EH (cell line): ENCODE data around the gene EPB41L4B.

ENCODE experiments used
- DNase-seq: peaks from one replicate; pipeline ENCODE4 v3.0.0-alpha.2; 2015; ENCODE audit warnings: low read depth

EPB41L4B gene

DNA sequence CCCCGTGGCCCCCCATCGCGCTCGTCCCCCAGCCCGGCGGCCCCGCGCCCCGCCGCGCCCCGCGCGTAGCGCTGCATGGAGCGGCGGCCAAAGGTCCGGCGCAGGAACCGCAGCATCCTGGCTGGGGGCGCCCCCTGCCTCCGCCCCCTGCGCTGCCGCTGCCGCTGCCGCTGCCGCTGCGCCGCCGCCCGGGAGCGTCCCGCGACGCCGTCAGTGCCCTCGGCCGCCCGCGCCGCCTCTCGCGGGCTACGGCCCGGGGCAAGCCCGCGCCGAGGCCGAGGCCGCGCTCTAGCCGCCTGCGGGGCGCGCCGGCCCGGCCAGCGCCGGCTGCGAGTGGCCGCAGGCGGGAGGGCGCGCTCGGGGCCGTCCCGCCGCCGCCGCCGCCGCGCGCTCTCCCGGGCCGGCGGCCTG is 523 bp downstream of the EPB41L4B start:
- DNase-seq = peak; percentile 30

DNA sequence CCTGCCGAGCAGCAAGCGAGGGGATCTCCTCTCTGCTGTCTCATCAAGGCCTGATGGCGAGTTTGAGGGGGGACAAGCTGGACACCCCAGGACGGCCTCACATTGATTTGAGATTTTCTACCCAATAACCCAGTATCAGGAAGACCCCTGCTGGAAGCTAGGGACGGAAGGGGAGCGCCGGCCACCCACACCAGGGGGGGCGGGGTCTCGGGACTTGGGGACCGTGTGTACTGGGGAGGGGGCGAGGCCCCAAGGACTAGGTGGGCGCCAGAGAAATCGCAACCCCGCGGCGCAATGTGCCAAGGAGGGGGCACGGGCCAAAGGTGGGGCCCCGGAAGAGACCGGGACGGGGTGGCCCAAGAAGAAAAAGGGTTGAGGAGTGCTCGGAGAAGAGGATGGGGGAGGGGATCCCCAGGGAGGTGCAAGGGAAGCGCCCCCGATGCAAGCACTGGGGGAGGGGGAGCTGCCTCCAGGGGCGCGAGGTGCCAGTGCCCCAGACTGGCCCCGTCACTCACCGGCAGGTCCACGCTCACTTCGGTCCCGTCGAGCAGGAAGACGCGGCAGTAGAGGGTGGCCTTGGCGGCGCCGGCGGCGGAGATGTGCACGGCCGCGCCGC is 1.1 kb downstream of the EPB41L4B start:
- no peak for DNase-seq

DNA sequence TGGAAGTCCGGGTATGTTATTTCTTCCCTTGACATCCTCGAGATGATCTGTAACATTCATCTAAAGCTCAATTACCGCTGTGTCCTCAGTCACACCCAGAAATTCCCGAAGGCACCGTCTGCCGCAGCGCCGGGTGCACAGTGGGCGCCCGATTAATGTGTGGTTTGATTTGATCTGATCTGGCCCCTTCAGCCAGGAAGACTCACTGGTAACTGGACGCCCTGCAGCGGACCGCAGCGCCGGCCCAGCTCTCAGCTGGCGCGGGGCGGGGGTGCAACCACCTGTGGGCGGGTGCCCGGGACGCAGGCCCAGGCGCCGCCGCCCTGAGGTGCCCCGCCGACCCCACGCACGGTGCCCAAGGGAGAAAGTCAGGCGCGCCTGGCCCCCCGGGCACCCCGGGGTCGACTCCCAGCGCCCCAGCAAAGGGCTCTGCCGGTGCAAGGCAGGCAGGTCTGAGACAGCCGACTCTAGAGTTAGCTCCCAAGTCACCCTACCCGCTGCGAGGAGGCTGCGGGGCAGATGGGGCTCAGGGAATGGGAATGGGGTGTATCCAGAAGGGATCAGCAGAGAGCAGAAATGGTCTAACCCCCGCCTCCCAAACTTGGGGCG is 1.7 kb downstream of the EPB41L4B start:
- no peak for DNase-seq

DNA sequence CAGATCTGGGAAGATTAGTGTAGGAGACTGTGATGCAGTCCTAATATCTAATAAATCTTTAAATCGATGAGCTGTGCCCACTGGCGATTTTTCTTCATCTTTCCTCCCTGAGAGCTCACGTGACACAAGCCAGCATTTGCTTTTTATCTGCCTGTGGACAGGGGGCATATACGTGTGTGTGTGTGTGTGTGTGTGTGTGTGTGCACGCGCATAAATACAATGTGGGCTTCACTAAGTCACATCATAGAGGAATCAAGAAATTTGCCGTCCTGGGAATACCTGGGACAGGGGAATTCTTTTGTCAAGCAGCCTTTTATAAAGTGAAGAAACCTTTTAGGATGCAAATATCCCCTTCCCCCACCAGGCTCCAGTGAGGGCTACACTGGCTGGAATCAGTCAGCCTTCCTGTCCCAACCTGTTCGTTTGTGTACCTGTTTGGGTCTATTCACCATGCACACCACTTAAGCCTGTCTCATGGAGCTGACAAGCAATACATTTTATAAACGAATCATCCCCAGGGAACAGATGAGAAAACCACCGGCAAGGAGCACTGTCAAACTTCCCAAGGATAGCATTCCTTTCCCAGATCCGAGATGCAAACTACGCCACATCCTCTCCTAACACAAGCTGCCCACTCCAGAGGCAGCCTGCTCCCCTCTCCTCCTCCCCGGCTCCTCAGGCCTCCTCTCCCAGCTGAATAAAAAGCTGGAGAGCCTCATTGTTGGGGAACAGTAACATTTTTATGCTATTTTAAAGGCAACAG is 2.7 kb downstream of the EPB41L4B start:
- no peak for DNase-seq

DNA sequence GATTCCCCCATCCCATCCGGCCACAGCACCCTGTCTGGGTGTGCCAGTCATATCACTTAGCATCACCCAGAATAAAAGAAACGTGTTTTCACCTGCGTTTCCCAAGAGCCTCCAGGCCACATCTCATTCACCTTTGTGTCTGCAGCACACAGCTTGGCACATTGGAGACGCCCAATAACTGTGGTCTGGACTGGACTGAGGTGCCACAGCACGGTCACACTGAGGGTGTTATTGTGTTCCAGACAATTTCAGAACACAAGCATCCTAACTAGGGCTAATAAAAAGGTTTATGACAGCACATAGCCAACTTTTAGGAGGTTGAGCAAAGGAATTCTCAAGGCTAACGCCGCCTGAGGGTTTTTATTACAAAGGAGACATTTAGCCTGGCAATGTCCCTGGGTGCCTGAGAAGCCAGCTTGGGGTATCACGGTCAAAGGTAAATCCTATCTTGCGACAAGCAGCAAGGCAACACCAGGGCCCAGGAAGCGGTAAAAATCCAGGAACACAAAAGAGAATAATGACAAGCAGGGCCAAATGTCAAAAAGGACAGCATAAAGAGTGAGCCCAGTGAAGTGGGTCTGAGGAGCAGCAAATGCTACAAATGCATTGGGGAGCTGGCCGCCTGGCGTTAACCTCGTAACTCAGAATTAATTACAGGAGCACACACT is 3.4 kb downstream of the EPB41L4B start:
- no peak for DNase-seq

DNA sequence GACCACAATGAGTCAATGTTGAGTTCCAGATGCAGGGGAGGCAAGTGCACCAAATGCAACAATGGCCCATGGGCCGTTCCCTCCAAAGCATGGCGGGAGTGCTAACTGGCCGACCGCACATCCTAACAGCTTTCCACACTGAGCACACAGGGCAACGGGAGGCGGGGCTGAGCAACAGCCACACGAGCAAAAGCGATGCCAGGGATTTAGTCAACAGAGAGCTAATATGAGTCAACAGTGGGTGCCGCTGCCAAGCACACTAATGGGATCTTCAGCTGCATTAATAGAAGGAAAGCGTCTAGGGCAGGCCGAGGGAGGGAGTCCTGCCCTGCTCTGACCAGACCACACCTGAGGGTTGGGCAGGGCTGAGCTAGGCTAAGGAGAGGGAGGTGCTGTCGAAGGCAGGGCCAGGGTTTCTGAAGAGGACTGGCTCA is 4.6 kb downstream of the EPB41L4B start:
- no peak for DNase-seq

DNA sequence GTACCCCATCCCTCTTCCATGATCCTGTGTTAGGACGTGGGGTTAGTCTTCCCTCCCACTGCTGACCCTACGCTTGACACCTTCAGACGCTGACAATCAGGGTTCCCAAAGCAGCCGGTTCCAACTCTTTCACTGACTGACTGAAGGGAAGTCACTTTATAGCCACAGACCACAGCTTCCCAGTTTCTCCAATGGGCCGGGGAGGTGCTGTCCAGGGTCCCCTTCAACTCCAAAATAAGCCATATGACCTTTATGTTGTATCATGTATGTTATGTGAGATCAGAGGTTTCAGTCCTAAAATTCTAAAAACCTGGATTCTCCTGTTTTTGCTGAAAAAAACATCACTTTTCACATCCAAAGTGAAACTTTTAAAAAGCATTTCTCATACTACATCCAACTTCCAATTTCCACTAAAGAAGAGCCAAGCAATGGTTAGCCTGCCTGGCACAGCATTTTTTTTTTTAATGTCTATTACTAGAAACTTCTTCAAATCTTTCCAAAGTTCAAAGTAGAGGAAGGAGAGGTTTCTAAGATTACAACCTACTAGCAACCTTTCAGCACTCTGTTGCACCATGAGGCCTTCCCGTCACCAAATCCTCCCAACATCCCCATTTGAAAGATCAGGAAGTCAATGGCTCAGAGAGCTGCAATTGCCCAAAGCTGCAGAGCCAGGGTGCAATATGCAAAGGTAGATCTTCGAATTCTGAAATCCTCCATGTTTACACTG is 5.2 kb downstream of the EPB41L4B start:
- DNase-seq = no peak

DNA sequence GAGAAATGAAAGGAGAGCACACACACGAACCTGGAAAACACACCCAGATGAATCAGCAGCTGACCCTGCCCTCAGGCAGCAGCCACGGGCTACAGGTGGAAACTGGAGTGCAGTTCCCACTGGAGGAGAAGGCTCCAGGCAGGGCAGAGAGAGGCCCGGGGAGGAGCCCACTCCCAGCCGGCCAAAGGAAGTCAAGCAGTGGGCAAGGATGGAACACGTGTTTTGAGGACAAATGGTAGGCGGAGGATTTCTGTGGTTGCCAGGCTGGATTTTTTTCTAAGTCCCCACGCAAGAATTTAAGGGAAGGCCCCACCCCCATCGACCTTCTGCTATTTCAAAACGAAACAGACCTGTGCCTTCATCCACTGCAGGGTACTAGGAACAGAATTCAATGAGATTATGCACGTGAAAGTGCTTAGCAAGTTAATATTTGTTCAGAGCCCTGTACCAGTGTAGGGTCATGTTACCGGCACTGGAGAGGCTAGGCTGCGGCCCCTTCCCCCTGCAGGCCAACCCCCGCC is 6.8 kb downstream of the EPB41L4B start:
- no peak for DNase-seq

DNA sequence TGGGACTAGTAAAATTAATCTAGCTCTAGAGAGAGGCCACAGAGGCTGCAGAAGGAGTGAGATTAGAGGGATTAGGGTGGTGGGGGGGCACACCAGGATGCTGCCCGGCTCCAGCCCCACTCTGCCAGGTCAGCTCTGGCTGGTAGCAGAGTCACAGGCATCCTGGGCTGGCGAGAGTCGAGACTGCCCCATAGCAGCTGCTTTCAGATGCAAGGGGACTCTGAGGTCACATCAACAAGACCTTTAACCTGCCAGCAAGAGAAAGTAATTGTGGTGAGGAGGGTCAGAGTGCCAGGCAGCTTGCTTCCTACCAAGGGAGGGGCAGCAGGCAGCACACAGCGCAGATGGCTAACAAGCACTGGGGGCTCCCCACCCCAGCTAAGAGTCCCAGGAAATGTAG is 7.5 kb downstream of the EPB41L4B start:
- no peak for DNase-seq

DNA sequence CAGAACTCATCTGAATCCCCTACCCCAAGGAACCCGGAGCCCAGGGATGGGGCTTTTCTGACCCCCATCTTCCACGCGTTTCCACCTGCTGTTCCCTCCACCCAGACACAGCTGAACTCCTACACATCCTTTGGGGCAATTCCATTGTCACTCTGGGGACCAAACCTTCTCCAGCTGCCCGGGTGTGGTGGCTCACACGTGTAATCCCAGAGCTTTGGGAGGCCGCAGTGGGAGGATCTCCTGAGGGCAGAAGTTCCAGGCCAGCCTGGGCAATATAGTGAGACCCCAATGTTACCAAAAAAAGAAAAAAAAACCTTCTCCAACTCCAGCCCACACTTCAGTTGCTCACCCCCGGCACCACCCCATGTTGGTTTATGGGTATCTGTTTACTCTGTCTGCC is 8.1 kb downstream of the EPB41L4B start:
- DNase-seq = no peak

DNA sequence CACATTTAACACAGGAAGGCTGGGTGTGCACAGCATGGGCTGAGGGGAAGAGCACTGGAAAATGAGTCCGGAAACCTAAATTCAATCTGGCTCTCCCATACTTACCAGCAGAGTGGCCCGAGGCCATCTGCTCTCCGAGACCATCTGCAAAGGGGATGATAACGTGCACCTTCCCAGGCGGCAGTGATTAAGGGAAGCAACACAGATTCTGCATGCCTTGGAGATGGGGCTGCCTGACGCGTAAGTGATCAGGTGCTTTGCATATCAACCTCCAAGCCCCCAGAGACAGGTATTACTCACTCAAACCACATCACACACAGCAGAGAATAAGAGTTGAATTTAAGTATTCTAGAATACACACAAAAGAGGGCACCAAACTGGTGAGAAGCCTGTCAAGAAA is 9.1 kb downstream of the EPB41L4B start:
- DNase-seq = no peak

DNA sequence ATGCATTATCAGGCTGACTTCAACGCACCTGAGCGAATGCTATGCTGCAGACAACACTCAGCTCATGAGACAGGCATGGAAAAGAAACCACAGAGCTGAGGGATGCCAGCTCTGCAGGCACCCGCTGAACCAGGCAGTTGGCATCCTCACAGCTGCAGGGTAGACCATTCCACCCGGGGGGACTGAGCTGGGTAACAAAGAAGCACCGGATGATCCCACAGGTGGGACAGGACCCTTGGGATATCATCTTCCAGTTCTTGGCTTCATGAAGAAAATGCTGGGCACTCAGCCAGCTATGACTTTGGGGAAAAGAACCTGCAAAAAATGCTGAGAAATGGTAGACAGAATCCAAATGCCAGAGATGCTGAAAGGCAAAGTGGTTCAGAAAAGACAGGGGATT is 9.6 kb downstream of the EPB41L4B start:
- DNase-seq = no peak

DNA sequence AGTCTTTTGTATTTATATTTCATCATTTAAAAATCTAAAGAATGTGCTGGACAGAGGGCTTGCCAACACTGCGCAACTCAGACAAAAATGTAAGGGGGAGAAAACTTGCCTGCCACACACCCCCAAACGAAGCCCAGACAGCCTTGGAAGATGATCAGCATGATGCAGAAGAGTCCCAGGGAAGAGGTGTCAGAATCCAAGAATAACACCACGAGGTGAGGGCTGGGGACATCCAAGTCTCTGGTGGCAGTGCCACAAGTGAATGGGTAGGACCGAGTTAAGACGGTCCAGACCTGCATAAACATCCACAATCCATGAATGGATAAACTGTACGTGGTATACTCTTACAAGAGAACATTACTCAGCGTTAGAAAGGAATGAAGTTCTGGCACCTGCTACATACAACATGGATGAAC is 10.4 kb downstream of the EPB41L4B start:
- peak; percentile 52 for DNase-seq

DNA sequence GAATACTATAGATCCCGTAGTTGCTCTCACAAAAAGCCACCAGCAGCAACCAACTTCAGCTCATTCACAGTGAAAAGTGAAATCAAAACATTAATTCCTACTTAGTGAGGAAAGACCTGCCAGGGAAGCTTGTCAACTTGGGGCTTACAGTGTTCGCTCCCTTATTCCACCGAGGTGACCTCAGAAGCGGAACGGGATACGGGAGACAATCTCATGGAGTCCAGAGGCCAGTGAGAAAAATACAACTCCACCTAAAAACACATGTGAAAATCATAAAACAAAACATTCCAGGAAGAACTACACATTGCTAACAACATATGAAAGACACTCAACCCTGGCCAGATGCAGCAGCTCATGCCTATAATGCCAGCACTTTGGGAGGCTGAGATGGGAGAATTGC is 11.6 kb downstream of the EPB41L4B start:
- no peak for DNase-seq

DNA sequence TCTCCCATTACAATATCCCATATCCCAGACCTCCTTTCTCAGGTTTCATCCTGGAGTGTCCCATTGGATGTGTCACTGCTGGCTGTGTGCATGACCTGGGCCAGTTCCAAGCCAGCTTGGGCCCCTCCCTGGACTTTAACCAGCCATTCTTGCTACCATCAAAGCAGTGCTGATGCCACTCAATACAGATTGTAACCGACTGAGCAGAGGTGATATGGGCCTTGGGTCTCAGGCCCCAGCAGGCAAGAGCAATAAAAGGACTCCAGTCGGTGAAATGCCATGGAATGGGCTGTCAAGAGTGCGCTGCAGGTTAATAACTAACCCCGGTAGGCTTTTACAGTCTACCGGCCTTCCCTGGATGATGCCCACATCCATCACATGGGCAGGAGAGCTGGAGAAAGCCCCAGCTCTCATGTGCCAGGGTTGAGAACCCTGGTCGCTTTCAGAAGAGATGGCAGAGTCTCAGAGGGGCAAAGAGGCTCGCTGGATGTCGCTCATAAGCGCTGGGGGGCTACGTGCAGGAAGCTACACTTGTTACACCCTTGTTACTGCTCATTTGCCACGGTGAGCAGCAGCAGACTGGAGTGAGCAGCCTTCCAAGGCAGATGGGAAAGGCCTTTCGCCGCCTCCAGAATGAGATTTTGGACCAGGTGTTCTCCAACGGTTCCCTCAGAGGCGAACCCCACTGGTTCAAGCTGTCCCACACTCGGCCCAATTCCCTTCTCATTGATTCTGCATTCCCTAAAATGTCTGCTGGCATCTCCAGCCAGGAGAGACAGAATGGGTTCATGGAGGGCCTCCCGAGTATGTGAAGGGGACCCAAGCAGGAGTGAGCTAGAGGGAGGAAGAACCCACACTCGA is 13.2 kb downstream of the EPB41L4B start:
- DNase-seq = no peak

DNA sequence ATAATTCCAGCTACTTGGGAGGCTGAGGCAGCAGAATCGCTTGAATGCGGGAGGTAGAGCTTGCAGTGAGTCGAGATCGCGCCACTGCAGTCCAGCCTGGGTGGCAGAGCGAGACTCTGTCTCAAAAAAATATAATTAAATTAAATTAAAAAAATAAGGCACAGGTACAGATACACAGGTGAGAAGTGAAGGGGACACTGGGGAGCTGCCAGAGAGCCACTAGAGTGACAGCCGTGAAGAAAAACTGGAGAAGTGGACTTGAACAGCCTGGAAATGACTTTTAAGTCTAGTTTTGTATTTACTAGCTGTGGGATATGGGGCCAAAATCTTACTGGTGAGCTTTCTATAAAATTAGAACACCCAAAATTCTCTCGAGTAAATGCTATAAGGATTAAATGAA is 15.1 kb downstream of the EPB41L4B start:
- no peak for DNase-seq

DNA sequence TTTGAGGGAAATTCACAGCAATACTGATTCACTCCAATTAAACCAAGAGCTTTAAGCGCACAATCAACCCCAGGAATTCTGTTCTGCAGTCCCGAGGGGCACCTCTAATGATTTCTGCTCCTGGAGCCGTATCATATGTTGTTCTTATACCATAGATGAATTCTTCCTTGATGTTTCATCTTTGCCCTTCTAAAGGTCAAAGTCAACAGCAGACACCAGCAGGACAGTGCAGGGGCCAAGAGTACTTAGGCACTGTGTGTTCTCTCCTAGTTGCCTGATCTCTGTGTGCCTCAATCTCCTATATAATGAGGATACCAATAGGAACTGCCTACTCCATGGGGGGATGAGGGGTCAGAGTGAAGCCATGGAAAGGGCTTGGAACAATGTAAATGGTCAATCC is 16.5 kb downstream of the EPB41L4B start:
- DNase-seq = no peak

DNA sequence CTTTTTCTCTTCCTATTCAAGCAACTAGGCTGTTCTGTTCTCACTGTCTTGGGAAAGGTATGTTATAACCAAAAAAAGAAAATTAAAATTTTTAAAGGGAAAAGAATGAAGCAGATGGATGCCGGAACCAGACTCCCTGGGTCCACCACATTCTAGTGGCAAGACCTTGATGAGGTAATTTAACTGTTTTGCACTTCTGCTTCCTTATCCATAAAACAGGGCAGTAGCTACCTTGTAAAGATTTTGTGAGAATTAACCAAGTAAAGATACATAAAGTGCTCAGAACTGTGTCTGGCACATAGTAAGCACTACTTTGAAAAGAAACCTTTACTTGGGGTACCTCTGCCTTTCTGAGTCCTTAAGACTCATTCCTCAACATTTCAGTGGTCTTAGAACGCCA is 17.0 kb downstream of the EPB41L4B start:
- DNase-seq = no peak

DNA sequence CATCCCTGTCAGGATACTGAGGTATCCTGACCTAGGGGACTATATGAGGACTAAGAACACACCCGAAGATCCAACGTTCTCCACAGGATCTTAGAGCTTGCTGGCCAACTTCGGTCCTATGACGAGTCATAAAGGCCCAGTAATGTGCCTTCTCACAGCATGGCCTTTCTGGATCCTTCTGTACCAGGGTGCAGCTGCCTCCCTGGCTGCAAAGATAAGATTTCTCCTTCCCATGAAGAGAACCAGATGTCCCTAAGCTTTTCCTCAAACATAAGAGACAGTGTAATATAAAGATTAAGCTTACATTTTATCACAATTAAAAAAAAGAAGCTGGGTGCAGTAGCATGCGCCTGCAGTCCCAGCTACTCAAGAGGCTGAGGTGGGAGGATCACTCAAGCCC is 18.3 kb downstream of the EPB41L4B start:
- DNase-seq = no peak

DNA sequence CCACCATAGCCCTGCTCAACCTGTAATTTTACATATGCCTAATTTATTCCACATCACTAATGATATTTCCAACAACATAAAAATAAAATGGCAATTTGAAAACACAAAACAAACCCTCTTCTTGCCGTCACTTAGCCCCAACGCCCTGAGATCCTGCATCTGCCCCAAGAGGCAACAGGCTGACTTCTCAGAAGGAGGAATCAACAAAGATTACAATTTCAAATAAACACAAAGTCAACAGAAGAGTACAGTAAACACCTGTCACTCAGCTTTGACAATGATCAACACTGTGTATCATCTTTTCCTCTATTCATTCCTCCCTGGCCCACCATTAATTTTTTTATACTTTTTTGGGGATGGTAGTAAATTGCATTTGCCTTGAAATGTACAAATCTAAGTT is 19.8 kb downstream of the EPB41L4B start:
- no peak for DNase-seq

DNA sequence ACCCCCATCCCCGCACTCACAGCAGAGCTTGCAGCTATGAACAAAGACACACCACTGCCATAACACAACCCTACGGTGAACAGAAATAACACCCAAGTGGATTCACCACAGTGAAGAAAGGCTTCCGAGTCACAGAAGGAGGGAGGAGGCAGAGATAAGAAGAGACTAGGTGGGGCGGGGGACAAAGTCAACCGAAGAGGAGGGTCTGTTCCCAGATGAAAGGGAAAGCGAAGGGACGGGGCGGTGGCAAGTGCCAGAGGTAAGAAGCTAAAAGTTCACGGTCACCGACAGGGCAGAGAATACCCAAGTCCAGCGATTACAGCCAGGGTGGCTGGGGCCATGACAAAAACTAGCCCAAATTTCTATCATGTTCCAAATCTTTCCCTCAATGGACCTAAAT is 21.0 kb downstream of the EPB41L4B start:
- no peak for DNase-seq
